ENCODE results near the gene CES3. TPM values are rescaled to one million over a fixed set of nuclear protein-coding genes. Genes with fewer than 3 reads are reported as not detected.

CES3 gene
- total and polyA plus RNA-seq, 9 of the 15 experiments (the other 6 are each of a cell fraction or from before 2014, with no cell fraction given), result 0.06 to 2.2 (median 0.68) TPM

DNA sequence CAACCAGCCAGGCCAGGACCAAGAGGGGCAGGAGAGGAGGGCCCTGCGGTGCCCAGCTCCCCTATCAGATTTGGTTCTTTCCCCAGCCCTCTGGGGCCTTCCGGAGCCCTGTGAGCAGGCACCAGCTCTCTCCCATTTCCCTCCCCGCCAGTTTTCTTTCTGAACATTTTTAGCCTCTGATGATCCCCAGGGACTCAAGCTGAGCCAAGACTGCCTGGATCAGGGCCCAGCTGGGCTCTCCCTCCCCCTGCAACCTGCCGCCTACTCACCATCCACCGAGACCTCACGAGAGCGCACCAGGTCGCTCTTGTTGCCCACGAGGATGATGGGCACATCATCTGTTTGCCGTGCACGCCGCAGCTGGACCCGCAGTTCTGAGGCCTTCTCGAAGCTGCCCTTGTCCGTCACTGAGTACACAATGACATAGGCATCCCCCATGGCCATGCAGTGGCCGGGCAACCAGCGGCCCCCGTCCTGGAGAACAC, 37.8 kb upstream of the CES3 start:
- 32% methylated on average over 17 of the region's 18 CpGs for WGBS (ENCODE audit: insufficient coverage, low coverage, missing lambda C conversion rate)
- Histone ChIP-seq H3K9ac (ENCODE audit: insufficient read depth in 1 of 2, low read depth in 2 of 2, low read length in 2 of 2) (0 out of 4 replicates have a peak overlapping the region, but pooled peaks of 1 of the 2 experiments have one; percentile 45), H3K9me1 (ENCODE audit: control insufficient read depth, insufficient read depth, low read length) (no peaks in the 10 kb centered on the region), H3K4me1 (replicated peaks in 1 of 2; ENCODE audit: control insufficient read depth in 2 of 2, insufficient read depth in 2 of 2, low read length in 2 of 2) (peaks cover 0 to 33% of the 10 kb centered on the region in 2 experiments; a peak in 3 of 5 replicates), H3K4me2 (ENCODE audit: insufficient read depth, low read length) (no peak overlapping the region), H4K20me1 (replicated peaks; ENCODE audit: control insufficient read depth, insufficient read depth, low read length) (no peaks in the 10 kb centered on the region; the same call in 1 of the 2 replicates), H3K4me3 (no peak overlapping the region), H3K27me3 (ENCODE audit: control insufficient read depth in 2 of 2, insufficient read depth in 2 of 2, low read length in 2 of 2) (peaks cover 4 to 48% of the 10 kb centered on the region in 2 experiments; a peak in 2 of 5 replicates), H3K9me3 (replicated peaks; ENCODE audit: control insufficient read depth, insufficient read depth, low read depth, low read length) (no peaks in the 10 kb centered on the region), H2AFZ (ENCODE audit: low read depth, low read length) (no peak overlapping the region), H3K27ac (ENCODE audit: extremely low read depth, low read depth, low read length) (no peak overlapping the region), H3K79me2 (ENCODE audit: control insufficient read depth, insufficient read depth, low read length) (no peaks in the 10 kb centered on the region), H3K36me3 (ENCODE audit: control insufficient read depth, insufficient read depth, low read length) (no peaks in the 10 kb centered on the region)
- TF ChIP-seq HOXB6 (CRISPR knock-in tag; IDR thresholded peaks at IDR 0.05; ENCODE audit: borderline replicate concordance), result no peak
- no peak for TF ChIP-seq KLF13 (tag; IDR thresholded peaks at IDR 0.05; ENCODE audit: borderline replicate concordance, low read depth)
- TF ChIP-seq, protein P1, sequence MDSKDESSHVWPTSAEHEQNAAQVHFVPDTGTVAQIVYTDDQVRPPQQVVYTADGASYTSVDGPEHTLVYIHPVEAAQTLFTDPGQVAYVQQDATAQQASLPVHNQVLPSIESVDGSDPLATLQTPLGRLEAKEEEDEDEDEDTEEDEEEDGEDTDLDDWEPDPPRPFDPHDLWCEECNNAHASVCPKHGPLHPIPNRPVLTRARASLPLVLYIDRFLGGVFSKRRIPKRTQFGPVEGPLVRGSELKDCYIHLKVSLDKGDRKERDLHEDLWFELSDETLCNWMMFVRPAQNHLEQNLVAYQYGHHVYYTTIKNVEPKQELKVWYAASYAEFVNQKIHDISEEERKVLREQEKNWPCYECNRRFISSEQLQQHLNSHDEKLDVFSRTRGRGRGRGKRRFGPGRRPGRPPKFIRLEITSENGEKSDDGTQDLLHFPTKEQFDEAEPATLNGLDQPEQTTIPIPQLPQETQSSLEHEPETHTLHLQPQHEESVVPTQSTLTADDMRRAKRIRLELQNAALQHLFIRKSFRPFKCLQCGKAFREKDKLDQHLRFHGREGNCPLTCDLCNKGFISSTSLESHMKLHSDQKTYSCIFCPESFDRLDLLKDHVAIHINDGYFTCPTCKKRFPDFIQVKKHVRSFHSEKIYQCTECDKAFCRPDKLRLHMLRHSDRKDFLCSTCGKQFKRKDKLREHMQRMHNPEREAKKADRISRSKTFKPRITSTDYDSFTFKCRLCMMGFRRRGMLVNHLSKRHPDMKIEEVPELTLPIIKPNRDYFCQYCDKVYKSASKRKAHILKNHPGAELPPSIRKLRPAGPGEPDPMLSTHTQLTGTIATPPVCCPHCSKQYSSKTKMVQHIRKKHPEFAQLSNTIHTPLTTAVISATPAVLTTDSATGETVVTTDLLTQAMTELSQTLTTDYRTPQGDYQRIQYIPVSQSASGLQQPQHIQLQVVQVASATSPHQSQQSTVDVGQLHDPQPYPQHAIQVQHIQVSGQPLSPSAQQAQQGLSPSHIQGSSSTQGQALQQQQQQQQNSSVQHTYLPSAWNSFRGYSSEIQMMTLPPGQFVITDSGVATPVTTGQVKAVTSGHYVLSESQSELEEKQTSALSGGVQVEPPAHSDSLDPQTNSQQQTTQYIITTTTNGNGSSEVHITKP (IDR thresholded peaks at IDR 0.05; ENCODE audit: partially characterized antibody), result peak; percentile 5
- TF ChIP-seq, protein P2, sequence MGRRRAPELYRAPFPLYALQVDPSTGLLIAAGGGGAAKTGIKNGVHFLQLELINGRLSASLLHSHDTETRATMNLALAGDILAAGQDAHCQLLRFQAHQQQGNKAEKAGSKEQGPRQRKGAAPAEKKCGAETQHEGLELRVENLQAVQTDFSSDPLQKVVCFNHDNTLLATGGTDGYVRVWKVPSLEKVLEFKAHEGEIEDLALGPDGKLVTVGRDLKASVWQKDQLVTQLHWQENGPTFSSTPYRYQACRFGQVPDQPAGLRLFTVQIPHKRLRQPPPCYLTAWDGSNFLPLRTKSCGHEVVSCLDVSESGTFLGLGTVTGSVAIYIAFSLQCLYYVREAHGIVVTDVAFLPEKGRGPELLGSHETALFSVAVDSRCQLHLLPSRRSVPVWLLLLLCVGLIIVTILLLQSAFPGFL (CRISPR knock-in tag; IDR thresholded peaks at IDR 0.05), result no peak
- TF ChIP-seq, protein P3, sequence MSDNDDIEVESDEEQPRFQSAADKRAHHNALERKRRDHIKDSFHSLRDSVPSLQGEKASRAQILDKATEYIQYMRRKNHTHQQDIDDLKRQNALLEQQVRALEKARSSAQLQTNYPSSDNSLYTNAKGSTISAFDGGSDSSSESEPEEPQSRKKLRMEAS (CRISPR knock-in tag; IDR thresholded peaks at IDR 0.05), result no peak
- no peak for TF ChIP-seq ZNF668 (CRISPR knock-in tag; IDR thresholded peaks at IDR 0.05)
- intact Hi-C loops (cut with micrococcal nuclease) (no loop called here), in situ Hi-C loops (cut with MboI) (no loop called here)
- no peak for ATAC-seq
- ChIA-PET POLR2A (no interaction called here), CTCF (ENCODE audit: low intra/inter-chr PET ratio) (no interaction called here)
- FAIRE-seq, result no peak
- BruUV-seq (replicated peaks), result no TSS peak
- DNase-seq (ENCODE audit: extremely low read depth in 1 of 4, low spot score in 3 of 4), result no peak

Measured in K562 (cell line).